Endothelial cell of umbilical vein (primary cell): Measurements from ENCODE around the gene APOBEC3A. TPM values are rescaled to one million over a fixed set of nuclear protein-coding genes. Genes with fewer than 3 reads are reported as not detected.

ENCODE experiments used
- BruUV-seq: library from RNA; stranded (reverse); fragments of 400-500 nt; replicated peaks from 2 replicates; lab custom pipeline; 2021; lab: Mats Ljungman, UMichigan
- CTCF ChIA-PET: fragments of 300-600, 350-600 bp; sonication (Branson Sonifier 250); formaldehyde crosslinking; loops from one replicate; lab custom pipeline; 2021; ENCODE audit warnings: antibody characterized with exemption, inconsistent platforms; lab: Charles Lee
- POLR2A ChIA-PET: fragments of 300-600, 350-600 bp; sonication (Branson Sonifier 250); formaldehyde crosslinking; loops from one replicate; lab custom pipeline; 2021; ENCODE audit warnings: antibody characterized with exemption, inconsistent platforms; lab: Charles Lee
- DNase-seq: peaks from one replicate; pipeline ENCODE4 v3.0.0-alpha.2; 2011; ENCODE audit warnings: low read depth, low spot score
- FAIRE-seq: peaks from 2 replicates; lab custom pipeline; 2011; peaks lifted over from hg19 to GRCh38; lab: Jason Lieb, UNC
- H2AFZ ChIP-seq: 2 replicates; pipeline ENCODE4 v1.6.0; 2012; ENCODE audit warnings: low read depth, low read length, control low read depth, inconsistent platforms
- H3K27ac ChIP-seq: 2 replicates; pipeline ENCODE4 v1.5.1; 2011; ENCODE audit warnings: low read depth, mild to moderate bottlenecking, control low read depth, low read length, moderate library complexity; ENCODE audit not compliant: insufficient read depth
- H3K27me3 ChIP-seq, 2 experiments: 2 replicates each; pipeline versions ENCODE4 v1.6.0 to v1.6.1; 2011; ENCODE audit warnings: low read length in 2 of 2, mixed read lengths in 1 of 2; ENCODE audit not compliant: control insufficient read depth in 2 of 2, insufficient read depth in 2 of 2
- H3K36me3 ChIP-seq, 2 experiments: 2 replicates in 1 of 2; 3 replicates in 1 of 2; pipeline ENCODE4 v1.5.1; 2011; ENCODE audit warnings: low read length in 2 of 2, mild to moderate bottlenecking in 1 of 2, moderate library complexity in 1 of 2; ENCODE audit not compliant: control insufficient read depth in 2 of 2, insufficient read depth in 2 of 2; ENCODE audit errors: extremely low read depth in 1 of 2
- H3K4me1 ChIP-seq: 3 replicates; pipeline ENCODE4 v1.5.1; 2011; ENCODE audit warnings: mild to moderate bottlenecking, low read length; ENCODE audit not compliant: control insufficient read depth, insufficient read depth; ENCODE audit errors: extremely low read depth
- H3K4me2 ChIP-seq: 2 replicates; pipeline ENCODE4 v1.6.1; 2011; ENCODE audit warnings: low read length, control low read depth, mixed read lengths; ENCODE audit not compliant: insufficient read depth
- H3K4me3 ChIP-seq, 3 experiments: fragments of 200-600 bp in 1 of 3; sonication (generic), shearing (Covaris generic) in 1 of 3; replicated peaks in 1 of 3; 2 replicates each; pipeline ENCODE4 v1.5.1; 2011 to 2016; ENCODE audit warnings: control low read depth in 3 of 3, low read length in 3 of 3, mild to moderate bottlenecking in 2 of 3, inconsistent platforms in 1 of 3, low read depth in 1 of 3, moderate library complexity in 1 of 3; ENCODE audit not compliant: insufficient read depth in 1 of 3
- H3K79me2 ChIP-seq: 2 replicates; pipeline ENCODE4 v1.6.0; 2012; ENCODE audit warnings: low read length, inconsistent platforms; ENCODE audit not compliant: control insufficient read depth, insufficient read depth
- H3K9ac ChIP-seq: replicated peaks from 2 replicates; pipeline ENCODE3; 2011; ENCODE audit warnings: low read length, control low read depth; ENCODE audit not compliant: insufficient read depth; ENCODE audit errors: extremely low read depth
- H3K9me1 ChIP-seq: replicated peaks from 3 replicates; pipeline ENCODE4 v1.6.0; 2011; ENCODE audit warnings: mild to moderate bottlenecking, low read length; ENCODE audit not compliant: control insufficient read depth, insufficient read depth; ENCODE audit errors: extremely low read depth
- H3K9me3 ChIP-seq: replicated peaks from 2 replicates; pipeline ENCODE4 v1.5.1; 2012; ENCODE audit warnings: low read length, inconsistent platforms; ENCODE audit not compliant: control insufficient read depth, insufficient read depth
- H4K20me1 ChIP-seq: replicated peaks from 2 replicates; pipeline ENCODE3; 2011; ENCODE audit warnings: mild to moderate bottlenecking, low read length; ENCODE audit not compliant: control insufficient read depth, insufficient read depth; ENCODE audit errors: extremely low read depth
- EZH2 ChIP-seq: IDR thresholded peaks from 2 replicates; pipeline ENCODE4 v1.6.1; 2012; ENCODE audit warnings: borderline replicate concordance, low read depth, mild to moderate bottlenecking, moderate library complexity, low read length, inconsistent platforms; ENCODE audit not compliant: severe bottlenecking
- FOS ChIP-seq: IDR thresholded peaks from 2 replicates; pipeline ENCODE4 v1.6.1; 2011; ENCODE audit warnings: mild to moderate bottlenecking, low read length, moderate library complexity, borderline replicate concordance; ENCODE audit not compliant: insufficient read depth
- GATA2 ChIP-seq: IDR thresholded peaks from 2 replicates; pipeline ENCODE4 v1.7.0; 2011; ENCODE audit warnings: low read depth, mild to moderate bottlenecking, moderate library complexity, mixed read lengths, low read length; ENCODE audit not compliant: insufficient read length, insufficient read depth
- JUN ChIP-seq: IDR thresholded peaks from 2 replicates; pipeline ENCODE4 v1.6.1; 2011; ENCODE audit warnings: borderline replicate concordance, low read depth; ENCODE audit not compliant: insufficient read length, insufficient read depth
- MYC ChIP-seq: IDR thresholded peaks from one replicate; pipeline ENCODE4 v1.6.1; 2011; ENCODE audit warnings: mild to moderate bottlenecking, low read depth, low read length
- POLR2A ChIP-seq: IDR thresholded peaks from 2 replicates; pipeline ENCODE4 v1.6.1; 2012; ENCODE audit warnings: low read depth, mild to moderate bottlenecking, control low read depth, low read length
- POLR2AphosphoS5 ChIP-seq: IDR thresholded peaks from 2 replicates; pipeline ENCODE4 v1.6.1; 2012; ENCODE audit warnings: low read depth, mild to moderate bottlenecking, control low read depth, low read length, moderate library complexity; ENCODE audit not compliant: insufficient read depth
- dilution Hi-C: fragments of 300-500 bp; cut with MboI; formaldehyde crosslinking; loops from one replicate; pipeline ENCODE4 v1.15.0; 2019; ENCODE audit warnings: low sequenced_read_pairs; ENCODE audit not compliant: extremely low pct_ligation_motif_present
- intact Hi-C: fragments of 100-400 bp; cut with micrococcal nuclease; formaldehyde crosslinking; loops from one replicate; pipeline ENCODE4 v1.10.0; 2022
- polyA plus RNA-seq, 4 experiments: library from polyadenylated mRNA; depleted of rRNA in 3 of 4; stranded (reverse) in 3 of 4; unstranded in 1 of 4; fragments of >200 nt; gene quantifications; 2 replicates each; pipeline versions ENCODE4 v1.2.1 to v1.2.3, GENCODE V29; 2011 to 2012; ENCODE audit warnings: missing spikeins in 1 of 4
- total RNA-seq: library from RNA; stranded (reverse); gene quantifications from 2 replicates; pipeline ENCODE4 v1.2.3, GENCODE V29; 2021
- TF ChIP-seq, protein P1 (sequence below): IDR thresholded peaks from 2 replicates; pipeline ENCODE4 v1.6.1; 2011; ENCODE audit not compliant: insufficient read depth, insufficient read length
- TF ChIP-seq, protein P2 (sequence below), 2 donors: IDR thresholded peaks; 1 replicate in 1 of 2; 2 replicates in 1 of 2; pipeline ENCODE4 v1.5.1; 2011; ENCODE audit warnings: low read length in 2 of 2, mild to moderate bottlenecking in 2 of 2, moderate library complexity in 2 of 2, control low read depth in 1 of 2, inconsistent platforms in 1 of 2, low read depth in 1 of 2; ENCODE audit not compliant: insufficient read depth in 1 of 2; ENCODE audit errors: extremely low read depth in 1 of 2

Gene APOBEC3A
- total and polyA plus RNA-seq, 2 donors (not counting 3 experiments of a cell fraction or from before 2014, with no cell fraction given): not detected

DNA sequence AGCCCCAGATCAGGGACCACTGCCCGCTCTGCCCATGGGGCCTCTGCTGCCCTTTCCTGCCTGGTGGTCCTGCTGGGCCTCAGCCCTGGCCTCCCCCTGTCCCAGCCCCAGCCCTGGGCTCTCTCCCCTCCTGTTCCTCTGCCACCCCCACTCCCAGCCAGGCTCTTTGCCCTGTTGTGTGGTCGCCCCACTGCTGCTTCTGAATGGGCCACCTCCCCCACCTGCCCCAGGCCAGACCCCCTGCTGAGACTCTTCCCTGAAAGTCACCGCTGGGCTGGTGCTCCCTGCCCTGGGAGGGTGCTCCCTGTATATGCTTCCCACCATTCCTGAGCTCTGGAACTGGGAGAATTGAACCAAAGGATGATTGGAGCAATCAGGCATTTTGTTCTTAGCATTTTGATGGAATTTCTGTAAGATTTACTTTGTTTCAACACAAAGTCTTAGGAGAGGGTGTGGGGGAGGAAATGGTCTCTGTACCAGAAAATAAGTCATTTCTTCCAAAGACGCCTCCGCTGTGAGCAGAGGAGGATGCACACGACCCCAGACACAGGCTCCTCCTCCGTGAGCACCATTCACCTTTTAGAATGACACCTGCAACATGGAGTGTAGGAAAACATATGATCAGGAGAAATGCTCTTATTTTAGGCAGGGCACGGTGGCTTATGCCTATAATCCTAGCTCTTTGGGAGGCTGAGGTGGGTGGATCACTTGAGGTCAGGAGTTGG lies 29.9 kb downstream of the APOBEC3A start:
- FAIRE-seq: no peak
- intact Hi-C loops (loop anchor here (10.0 kb wide), 1 partner anchor 63 kb away; no protein-coding TSS in a partner anchor), dilution Hi-C loops (no loop called here)
- H3K9me1 ChIP-seq: no peaks in the 10 kb centered on the region
- H3K79me2 ChIP-seq: no peaks in the 10 kb centered on the region
- no peak overlapping the region for H3K9ac ChIP-seq
- H3K4me1 ChIP-seq: peaks cover 2% of the 10 kb centered on the region
- no peak overlapping the region for H3K4me2 ChIP-seq
- DNase-seq: no peak
- no peaks in the 10 kb centered on the region for H4K20me1 ChIP-seq
- no peaks in the 10 kb centered on the region for H3K36me3 ChIP-seq
- BruUV-seq: no TSS peak
- H2AFZ ChIP-seq: no peak overlapping the region
- H3K9me3 ChIP-seq: no peaks in the 10 kb centered on the region
- TF ChIP-seq, protein P1, sequence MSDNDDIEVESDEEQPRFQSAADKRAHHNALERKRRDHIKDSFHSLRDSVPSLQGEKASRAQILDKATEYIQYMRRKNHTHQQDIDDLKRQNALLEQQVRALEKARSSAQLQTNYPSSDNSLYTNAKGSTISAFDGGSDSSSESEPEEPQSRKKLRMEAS: no peak
- TF ChIP-seq JUN (no peak), GATA2 (no peak), FOS (no peak), EZH2 (no peak), POLR2AphosphoS5 (no peak), MYC (no peak), POLR2A (no peak)
- TF ChIP-seq, protein P2, sequence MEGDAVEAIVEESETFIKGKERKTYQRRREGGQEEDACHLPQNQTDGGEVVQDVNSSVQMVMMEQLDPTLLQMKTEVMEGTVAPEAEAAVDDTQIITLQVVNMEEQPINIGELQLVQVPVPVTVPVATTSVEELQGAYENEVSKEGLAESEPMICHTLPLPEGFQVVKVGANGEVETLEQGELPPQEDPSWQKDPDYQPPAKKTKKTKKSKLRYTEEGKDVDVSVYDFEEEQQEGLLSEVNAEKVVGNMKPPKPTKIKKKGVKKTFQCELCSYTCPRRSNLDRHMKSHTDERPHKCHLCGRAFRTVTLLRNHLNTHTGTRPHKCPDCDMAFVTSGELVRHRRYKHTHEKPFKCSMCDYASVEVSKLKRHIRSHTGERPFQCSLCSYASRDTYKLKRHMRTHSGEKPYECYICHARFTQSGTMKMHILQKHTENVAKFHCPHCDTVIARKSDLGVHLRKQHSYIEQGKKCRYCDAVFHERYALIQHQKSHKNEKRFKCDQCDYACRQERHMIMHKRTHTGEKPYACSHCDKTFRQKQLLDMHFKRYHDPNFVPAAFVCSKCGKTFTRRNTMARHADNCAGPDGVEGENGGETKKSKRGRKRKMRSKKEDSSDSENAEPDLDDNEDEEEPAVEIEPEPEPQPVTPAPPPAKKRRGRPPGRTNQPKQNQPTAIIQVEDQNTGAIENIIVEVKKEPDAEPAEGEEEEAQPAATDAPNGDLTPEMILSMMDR (IDR thresholded peaks at IDR 0.05; ENCODE audit: extremely low read depth in 1 of 2, insufficient read depth in 1 of 2, low read depth in 1 of 2, low read length in 2 of 2): no peak
- CTCF ChIA-PET: interaction anchor here (1.9 kb wide), 1 partner anchor 218 kb away, joined by 4 read pairs; no protein-coding TSS in a partner anchor
- H3K4me3 ChIP-seq: no peak overlapping the region
- no peak overlapping the region for H3K27ac ChIP-seq
- H3K27me3 ChIP-seq: no peaks in the 10 kb centered on the region
- POLR2A ChIA-PET: no interaction called here
